OCI-LY3 (cell line): Measurements from ENCODE around the gene GMPS.

ENCODE experiments used
- H2AFZ ChIP-seq: fragments of 200-600, 300-600 bp; shearing (Covaris generic); 2 replicates; pipeline ENCODE4 v1.6.0; 2014; ENCODE audit warnings: antibody characterized with exemption, low read depth, low read length
- H3K27ac ChIP-seq: fragments of 200-600, 300-600 bp; sonication (generic); 2 replicates; pipeline ENCODE4 v1.5.1; 2014; ENCODE audit warnings: mild to moderate bottlenecking, low read length, moderate library complexity, mixed read lengths
- H3K27me3 ChIP-seq: fragments of 200-600, 300-600 bp; sonication (generic); 2 replicates; pipeline ENCODE4 v1.6.1; 2014; ENCODE audit warnings: low read depth, low read length, mixed read lengths
- H3K36me3 ChIP-seq: fragments of 200-600, 300-600 bp; sonication (generic); replicated peaks from 2 replicates; pipeline ENCODE3; 2014; ENCODE audit warnings: low read depth, low read length, mixed read lengths
- H3K4me1 ChIP-seq: fragments of 300-600, 200-600 bp; sonication (generic); 2 replicates; pipeline ENCODE4 v1.6.1; 2014; ENCODE audit warnings: low read length, mixed read lengths
- H3K4me2 ChIP-seq: fragments of 200-600, 300-600 bp; sonication (generic); 2 replicates; pipeline ENCODE4 v1.6.1; 2014; ENCODE audit warnings: low read length, mixed read lengths
- H3K4me3 ChIP-seq: fragments of 300-600, 200-600 bp; sonication (generic); 2 replicates; pipeline ENCODE4 v1.5.1; 2014; ENCODE audit warnings: antibody characterized with exemption, mild to moderate bottlenecking, low read length, moderate library complexity
- H3K79me2 ChIP-seq: fragments of 300-600, 200-600 bp; shearing (Covaris generic); 2 replicates; pipeline ENCODE4 v1.6.1; 2014; ENCODE audit warnings: mild to moderate bottlenecking, low read length, mixed read lengths
- H3K9ac ChIP-seq: fragments of 300-600, 200-600 bp; shearing (Covaris generic); 2 replicates; pipeline ENCODE4 v1.6.0; 2014; ENCODE audit warnings: mild to moderate bottlenecking, low read length, moderate library complexity
- H3K9me3 ChIP-seq: fragments of 200-600, 300-600 bp; shearing (Covaris generic); 2 replicates; pipeline ENCODE4 v1.6.1; 2014; ENCODE audit warnings: low read length, mixed read lengths; ENCODE audit not compliant: insufficient read depth
- H4K20me1 ChIP-seq: fragments of 200-600, 300-600 bp; sonication (generic); 2 replicates; pipeline ENCODE4 v1.6.1; 2016; ENCODE audit warnings: low read length, mixed read lengths; ENCODE audit not compliant: insufficient read depth
- CTCF ChIP-seq: fragments of 200-600, 300-600 bp; sonication (generic); IDR thresholded peaks from 2 replicates; pipeline ENCODE4 v1.5.1; 2014; ENCODE audit warnings: antibody characterized with exemption, low read length, low read depth
- EZH2phosphoT487 ChIP-seq: fragments of 200-600 bp; shearing (Covaris generic); IDR thresholded peaks from 2 replicates; pipeline ENCODE4 v1.6.1; 2018; ENCODE audit warnings: antibody characterized with exemption, mixed run types, low read depth

Gene GMPS

GRCh38 chr3:155886915-155887314 lies 16.5 kb downstream of the GMPS start:
- Histone ChIP-seq H3K79me2 (peaks cover 100% of the 10 kb centered on the region), H3K9me3 (no peaks in the 10 kb centered on the region), H3K4me1 (peaks cover 18% of the 10 kb centered on the region), H3K36me3 (no peaks in the 10 kb centered on the region), H3K27ac (no peak overlapping the region), H4K20me1 (peaks cover 82% of the 10 kb centered on the region), H3K27me3 (no peaks in the 10 kb centered on the region), H3K4me2 (no peak overlapping the region), H3K9ac (no peak overlapping the region), H2AFZ (no peak overlapping the region), H3K4me3 (no peak overlapping the region)
- TF ChIP-seq CTCF: no peak
- no peak for TF ChIP-seq EZH2phosphoT487

DNA sequence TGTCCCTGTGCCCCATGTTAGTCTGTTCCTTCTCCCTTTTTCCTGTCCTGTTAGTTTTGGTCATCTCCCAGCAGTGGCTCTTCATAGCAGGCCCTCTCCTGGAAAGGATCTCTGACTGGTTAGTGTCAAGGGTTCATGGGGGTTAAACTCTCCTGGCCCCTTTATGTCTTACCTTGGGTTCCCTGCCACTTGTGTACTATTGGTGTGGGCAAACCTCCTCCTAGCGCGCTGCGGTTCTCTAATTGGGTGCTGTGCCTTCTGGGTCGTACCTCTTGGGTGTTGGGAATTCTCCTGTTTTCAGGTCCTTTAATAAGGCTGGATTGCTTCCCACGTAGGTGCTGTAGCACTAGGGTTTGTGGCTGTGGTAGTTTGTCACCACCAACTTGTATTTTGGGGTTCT lies 18.8 kb downstream of the GMPS start:
- H3K9ac ChIP-seq: no peak overlapping the region
- H3K4me1 ChIP-seq: peaks cover 18% of the 10 kb centered on the region
- H3K9me3 ChIP-seq: no peaks in the 10 kb centered on the region
- no peak overlapping the region for H3K4me3 ChIP-seq
- no peak overlapping the region for H3K4me2 ChIP-seq
- H3K27ac ChIP-seq: no peak overlapping the region
- H3K36me3 ChIP-seq: peaks cover 7% of the 10 kb centered on the region
- H4K20me1 ChIP-seq: peaks cover 66% of the 10 kb centered on the region
- peaks cover 97% of the 10 kb centered on the region for H3K79me2 ChIP-seq
- no peak overlapping the region for H2AFZ ChIP-seq
- no peaks in the 10 kb centered on the region for H3K27me3 ChIP-seq
- TF ChIP-seq CTCF (no peak), EZH2phosphoT487 (no peak)

- no peak overlapping the region for H3K4me2 ChIP-seq
- H4K20me1 ChIP-seq: peaks cover 58% of the 10 kb centered on the region
Measured at GRCh38 chr3:155889952-155890351, 19.5 kb downstream of the GMPS start.

GRCh38 chr3:155890671-155891190 lies 20.3 kb downstream of the GMPS start:
- TF ChIP-seq CTCF (no peak), EZH2phosphoT487 (no peak)
- peaks cover 14% of the 10 kb centered on the region for H3K4me1 ChIP-seq
- H3K4me3 ChIP-seq: no peak overlapping the region
- no peak overlapping the region for H3K9ac ChIP-seq
- no peaks in the 10 kb centered on the region for H3K9me3 ChIP-seq
- peaks cover 51% of the 10 kb centered on the region for H4K20me1 ChIP-seq
- H3K4me2 ChIP-seq: no peak overlapping the region
- H3K79me2 ChIP-seq: peaks cover 89% of the 10 kb centered on the region
- H3K36me3 ChIP-seq: peaks cover 13% of the 10 kb centered on the region
- H3K27ac ChIP-seq: no peak overlapping the region
- no peak overlapping the region for H2AFZ ChIP-seq
- H3K27me3 ChIP-seq: no peaks in the 10 kb centered on the region

More at GRCh38 chr3:155889952-155890351, 19.5 kb downstream of the GMPS start:
- H3K9ac ChIP-seq: no peak overlapping the region
- H2AFZ ChIP-seq: no peak overlapping the region
- peaks cover 93% of the 10 kb centered on the region for H3K79me2 ChIP-seq
- no peak for TF ChIP-seq CTCF
- TF ChIP-seq EZH2phosphoT487: no peak
- H3K4me3 ChIP-seq: no peak overlapping the region
- no peak overlapping the region for H3K27ac ChIP-seq
- H3K36me3 ChIP-seq: peaks cover 13% of the 10 kb centered on the region
- H3K4me1 ChIP-seq: peaks cover 18% of the 10 kb centered on the region
- no peaks in the 10 kb centered on the region for H3K9me3 ChIP-seq
- H3K27me3 ChIP-seq: no peaks in the 10 kb centered on the region
